HUDEP-2 (cell line): Measurements from ENCODE around the gene GRB10.

Experiments used
- DNase-seq, 76 experiments: peaks; one replicate each; lab custom pipeline; 2025; ENCODE audit not compliant: unreplicated experiment in 76 of 76; lab: John Stamatoyannopoulos, UW

GRB10 gene

GRCh38 chr7:50703654-50704053 lies 79.0 kb downstream of the GRB10 start:
- no peak for DNase-seq

DNA sequence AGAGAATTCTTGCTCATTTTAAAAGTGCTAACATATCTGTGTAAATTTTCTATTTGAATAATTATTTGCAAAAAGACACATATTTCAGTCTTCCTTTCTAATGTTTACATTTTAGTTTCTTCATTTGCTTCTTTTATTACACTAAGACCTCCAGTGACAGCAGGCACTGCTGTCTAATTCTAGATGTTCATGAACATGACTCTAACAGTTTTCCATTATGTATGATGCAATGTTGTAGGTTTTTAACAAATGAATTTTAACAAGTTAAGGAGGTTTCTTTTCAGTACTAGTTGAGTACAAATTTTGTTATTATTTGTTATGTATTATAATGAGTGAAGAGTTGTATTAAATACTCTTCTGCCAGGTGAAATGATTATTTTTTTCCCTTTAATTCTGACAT lies 83.6 kb downstream of the GRB10 start:
- no peak for DNase-seq

DNA sequence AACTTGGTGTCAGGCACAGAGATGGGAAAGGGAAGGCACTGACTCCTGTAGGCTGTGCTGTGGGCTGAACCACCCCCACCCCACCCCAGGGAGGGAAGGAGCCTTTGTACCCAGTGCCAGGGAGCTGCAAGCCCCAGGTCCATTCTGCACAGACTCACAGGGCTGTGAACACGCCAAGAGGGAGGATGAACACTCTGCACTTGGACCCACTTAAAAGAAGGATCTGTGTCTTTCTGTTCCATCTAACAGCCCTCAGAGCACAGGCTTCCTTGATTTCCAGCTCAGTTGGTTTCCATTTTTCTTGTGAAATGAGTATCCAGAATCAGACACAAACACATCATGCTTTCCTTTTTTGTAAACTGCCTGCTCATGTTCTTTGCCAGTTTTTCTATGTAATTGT lies 84.9 kb downstream of the GRB10 start:
- DNase-seq = peak in 5 of 76 experiments; percentile 1 to 28 (median 10)

DNA sequence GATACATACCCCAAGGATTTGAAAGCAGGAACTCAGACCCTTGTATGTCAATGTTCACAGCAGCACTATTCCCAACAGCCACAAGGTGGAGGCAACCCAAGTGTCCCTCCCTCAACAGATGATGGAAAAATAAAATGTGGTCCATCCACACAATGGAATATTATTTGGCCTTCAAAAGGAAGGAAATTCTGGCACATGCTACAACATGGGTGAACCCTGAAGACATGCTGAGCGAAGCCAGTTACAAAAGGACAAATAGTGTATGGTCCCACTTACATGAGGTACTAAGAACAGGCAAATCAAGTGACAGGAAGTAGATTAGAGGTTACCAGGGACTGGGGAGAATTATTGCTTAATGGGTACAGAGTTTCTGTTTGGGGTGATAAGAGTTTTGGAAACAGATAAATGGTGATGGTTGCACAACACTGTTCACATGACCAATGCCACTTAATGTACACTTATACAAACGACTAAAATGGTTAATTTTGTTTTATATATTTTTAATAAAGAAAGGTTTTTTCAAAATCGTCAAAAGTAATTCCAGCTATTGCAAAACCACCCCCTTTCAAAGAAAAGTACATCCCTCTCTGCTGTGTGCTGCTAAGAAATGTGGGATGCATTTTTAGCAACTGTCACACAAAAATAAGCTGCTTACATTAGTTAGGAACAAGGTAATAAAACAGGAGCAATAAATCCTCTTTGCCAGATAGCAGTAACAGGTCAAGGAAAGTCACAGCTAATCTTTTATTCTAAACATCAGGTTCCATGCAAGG lies 85.7 kb downstream of the GRB10 start:
- peak in 37 of 76 experiments; percentile 5 to 77 (median 36) for DNase-seq

- no peak for DNase-seq
Observed at GRCh38 chr7:50695026-50695425, 87.7 kb downstream of the GRB10 start.

DNA sequence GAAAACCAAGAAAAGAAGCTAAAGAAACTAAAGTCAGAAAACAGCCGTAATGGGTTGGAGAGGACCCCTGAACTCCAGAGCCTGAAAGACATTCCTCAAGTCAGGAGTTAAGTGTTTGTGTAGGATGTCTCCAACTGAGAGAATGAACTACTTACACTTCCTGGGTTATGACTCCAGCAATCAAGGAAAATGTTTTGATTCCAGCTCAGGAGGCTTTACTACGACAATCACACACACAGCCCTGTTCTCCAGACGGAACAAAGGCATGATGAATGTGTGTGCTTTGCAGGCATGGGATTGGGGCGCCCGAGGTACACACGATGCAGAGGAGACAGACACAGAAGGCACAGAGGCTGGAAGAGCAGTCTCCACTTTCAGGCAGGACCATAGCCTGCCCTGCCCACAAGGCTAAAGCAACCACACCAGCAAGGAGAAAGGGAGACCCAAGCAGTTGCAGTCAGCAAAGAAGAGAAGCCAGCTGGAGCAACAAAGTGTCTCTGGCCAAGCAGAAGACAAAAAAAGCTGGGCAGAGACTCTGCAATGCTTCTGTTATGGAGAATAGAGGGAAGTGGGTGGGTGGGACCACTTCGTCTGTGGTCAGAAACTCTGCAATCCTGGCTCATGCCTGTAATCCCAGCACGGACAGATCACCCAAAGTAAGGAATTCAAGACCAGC lies 89.1 kb downstream of the GRB10 start:
- no peak for DNase-seq

DNA sequence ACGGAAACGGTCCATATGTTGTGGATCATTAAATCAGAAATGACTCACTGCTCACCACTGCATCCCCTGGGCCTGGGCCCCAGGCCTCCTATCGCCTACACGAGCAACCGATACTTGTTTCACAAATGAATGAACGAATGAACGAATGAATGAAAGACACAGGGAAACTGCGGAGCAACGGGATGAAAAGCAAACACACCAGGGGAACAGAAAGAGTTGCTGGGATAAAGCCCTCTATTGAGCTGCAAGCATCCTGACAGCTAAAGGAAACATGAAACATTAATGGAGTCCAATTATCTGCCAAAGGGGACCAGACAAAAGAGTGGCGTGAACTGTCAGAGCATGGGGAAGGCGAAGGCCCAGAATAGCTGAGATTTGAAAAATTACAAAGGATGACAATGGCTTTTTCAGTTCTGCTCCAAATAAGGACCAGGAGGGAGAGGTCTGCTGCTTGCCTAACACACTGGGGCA lies 92.1 kb downstream of the GRB10 start:
- DNase-seq = no peak

DNA sequence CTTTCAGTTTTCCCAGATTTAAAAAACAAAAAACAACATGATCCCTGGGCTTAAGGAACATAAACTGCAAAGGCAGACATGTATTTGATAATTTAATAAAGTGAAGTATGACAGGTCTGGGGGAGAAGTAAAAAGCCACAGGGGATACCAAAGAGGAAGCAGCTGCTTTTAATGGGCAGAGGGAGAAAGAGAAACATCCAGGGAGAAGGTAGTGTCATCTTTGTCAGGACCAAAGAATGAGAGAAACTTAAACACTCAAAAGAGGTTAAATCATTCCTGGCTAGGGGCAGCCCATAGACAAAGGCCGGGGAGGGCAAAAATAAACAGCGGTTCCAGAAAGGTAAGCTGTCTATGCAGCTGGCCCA lies 94.5 kb downstream of the GRB10 start:
- DNase-seq = no peak

DNA sequence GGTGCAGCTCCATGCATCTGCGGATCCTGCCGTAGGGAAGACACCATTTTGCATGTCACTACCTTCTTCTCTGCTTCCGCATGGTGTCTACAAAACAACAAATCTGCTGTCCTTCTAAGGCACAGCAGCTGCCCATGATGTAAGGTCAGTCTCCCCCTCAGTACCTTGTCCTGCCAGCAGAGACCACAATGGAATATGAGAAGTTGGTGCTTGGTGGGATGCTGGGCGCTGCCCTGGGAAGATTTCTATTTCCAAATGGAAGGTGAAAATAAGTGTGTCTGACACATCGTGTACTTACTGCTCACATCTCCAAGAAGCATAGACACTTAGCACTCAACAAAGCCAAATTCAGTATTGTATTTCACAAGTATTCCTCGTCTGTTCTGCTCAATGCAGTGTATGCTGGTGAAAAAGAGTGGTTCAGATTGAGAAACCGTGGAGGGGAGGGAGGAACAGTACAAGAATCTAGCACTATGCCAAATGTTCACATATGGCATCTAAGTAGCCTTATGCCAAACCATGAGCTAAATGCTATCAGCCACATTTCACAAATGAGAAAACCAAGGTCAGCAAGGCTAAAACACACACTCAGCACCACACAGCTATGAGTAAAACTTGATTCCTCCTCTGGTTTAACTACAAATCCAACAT lies 95.0 kb downstream of the GRB10 start:
- DNase-seq = no peak

DNA sequence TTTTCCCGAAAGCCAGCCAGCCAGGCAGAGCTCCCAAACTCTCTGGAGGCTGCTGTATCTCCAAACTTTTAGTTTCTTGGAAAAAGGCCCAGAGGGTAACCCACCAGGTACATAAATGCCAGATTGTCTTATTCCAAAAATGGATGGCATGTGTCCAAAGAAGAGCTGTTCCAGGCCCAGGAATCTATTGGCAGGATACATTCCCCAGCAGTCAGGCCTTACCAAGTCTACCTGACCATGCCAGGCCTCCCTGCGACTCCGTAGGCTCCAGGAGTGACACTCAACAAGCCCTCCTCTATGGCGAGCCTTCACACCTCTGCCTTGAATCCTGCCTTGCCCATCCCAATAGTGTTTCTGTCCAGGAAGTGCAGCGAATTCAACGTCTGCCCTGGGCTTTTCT lies 95.6 kb downstream of the GRB10 start:
- no peak for DNase-seq

- DNase-seq = no peak
Observed at GRCh38 chr7:50685135-50686065, 97.3 kb downstream of the GRB10 start.

GRCh38 chr7:50684713-50685075 lies 98.0 kb downstream of the GRB10 start:
- DNase-seq = no peak

DNA sequence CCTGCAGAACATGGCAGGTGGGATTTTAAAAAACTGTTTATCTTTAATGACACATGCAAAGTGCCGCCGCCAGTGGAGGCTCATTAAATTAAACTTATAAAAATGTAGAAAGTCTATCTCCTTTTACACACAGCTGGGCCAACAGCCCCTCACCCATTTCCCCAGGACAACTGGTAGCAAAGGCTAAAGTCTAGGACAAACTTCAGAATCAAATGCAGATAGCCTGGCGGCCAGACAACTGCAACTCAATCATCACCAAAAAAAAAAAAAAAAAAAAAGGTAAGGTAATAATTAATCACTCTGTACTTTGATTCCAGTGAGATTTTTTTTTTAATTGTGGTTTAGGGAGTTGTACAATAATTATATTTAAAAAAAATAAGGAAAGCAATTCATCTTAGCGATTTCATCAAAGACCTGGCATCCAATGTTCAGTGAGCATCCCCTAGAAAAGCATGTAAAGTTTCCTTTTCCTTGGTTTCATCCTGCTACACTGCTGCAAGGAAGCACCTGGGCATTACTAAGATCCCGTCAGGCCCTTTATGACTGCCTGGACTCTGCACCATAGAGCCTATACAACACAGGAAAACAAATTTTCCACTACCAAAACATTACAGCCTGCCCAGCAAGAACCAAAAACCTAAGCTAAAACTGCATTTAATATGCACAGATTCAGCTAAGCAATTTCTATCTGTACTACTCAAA lies 98.5 kb downstream of the GRB10 start:
- no peak for DNase-seq

GRCh38 chr7:50682573-50682972 lies 100.1 kb downstream of the GRB10 start:
- DNase-seq = no peak

- no peak for DNase-seq
Observed at GRCh38 chr7:50682079-50682478, 100.6 kb downstream of the GRB10 start.

DNA sequence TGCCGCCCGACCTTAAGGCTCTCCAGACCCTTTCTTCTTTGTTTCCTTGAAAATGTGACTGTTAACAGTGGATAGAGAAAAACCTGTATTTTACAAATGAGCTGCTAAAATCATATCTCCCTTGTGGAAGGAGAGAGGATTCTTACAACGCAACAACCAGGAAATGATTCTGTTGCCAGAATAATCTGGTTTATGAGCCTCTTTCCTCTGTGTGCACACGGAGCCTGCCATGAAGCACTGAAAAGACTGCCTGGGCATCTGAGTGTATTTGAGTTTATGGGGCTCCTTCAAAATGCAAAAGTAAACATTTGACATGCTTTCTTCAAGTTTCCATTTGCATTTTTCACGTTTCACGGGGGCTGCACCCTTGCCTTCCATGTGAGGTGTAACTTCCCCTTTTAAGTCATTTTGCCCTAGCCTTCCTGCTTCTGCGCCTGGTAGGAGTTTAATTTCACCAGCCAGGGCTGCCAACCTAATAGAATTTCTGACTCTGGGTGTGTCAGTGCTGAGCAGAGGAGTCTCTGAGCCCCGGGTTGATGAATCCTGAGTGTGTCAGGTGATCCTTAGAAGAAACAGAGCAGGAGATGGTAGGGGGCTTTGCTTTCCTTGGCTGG lies 101.2 kb downstream of the GRB10 start:
- no peak for DNase-seq

DNA sequence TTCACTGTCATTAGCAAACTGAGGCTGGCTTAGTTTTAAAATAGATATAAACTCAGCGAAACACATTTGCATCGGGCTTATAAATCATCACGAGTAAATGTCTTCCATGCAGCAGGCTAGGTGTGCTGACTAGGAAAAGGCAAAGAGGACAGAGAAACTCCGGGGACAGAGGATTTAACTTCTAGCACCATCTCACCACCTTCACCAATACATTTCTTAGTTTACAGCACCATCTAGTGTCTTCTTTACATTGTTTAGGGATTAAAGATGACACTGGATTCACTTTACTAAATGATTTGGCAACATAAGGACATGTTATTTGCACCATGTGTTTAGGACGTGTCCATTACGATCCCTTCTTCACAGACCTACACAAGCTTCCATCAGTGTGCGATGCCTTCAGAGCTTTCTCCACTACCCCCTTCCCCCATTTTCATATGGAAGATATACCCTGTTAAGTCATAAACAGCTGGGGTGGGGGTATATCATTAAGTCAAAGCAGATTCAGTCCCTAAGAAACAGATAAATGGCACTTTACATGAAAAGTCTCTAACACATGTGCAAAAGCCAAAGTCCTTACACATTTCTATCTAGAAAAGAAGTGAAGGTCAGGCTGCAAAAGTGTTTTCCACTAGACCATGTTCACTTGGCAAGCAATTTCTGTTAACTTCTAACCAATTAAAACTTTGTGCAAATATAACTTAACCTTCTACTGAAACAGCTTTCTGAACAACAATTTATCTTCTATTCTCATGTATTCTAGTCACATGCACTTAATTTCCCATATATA lies 103.3 kb downstream of the GRB10 start:
- DNase-seq = peak in 15 of 76 experiments; percentile 1 to 30 (median 10)

- no peak for DNase-seq
Observed at GRCh38 chr7:50678586-50678985, 104.1 kb downstream of the GRB10 start.

- no peak for DNase-seq
Observed at GRCh38 chr7:50677638-50677996, 105.1 kb downstream of the GRB10 start.
